ENCODE results near the gene LRRC3. TPM values are rescaled to one million over a fixed set of nuclear protein-coding genes. Genes with fewer than 3 reads are reported as not detected.

LRRC3 gene
- total RNA-seq, 4 donors from 2014 or later = 0.78 to 0.92 (median 0.85) TPM

GRCh38 chr21:44471996-44472395 is 16.7 kb downstream of the LRRC3 start:
- Histone ChIP-seq H3K9me3 (no peaks in the 10 kb centered on the region), H3K36me3 (no peaks in the 10 kb centered on the region), H3K4me3 (replicated peaks in 1 of 3) (no peak overlapping the region), H3K4me1 (peaks cover 0 to 5% of the 10 kb centered on the region in 2 donors), H3K27ac (no peak overlapping the region), H3K27me3 (no peaks in the 10 kb centered on the region)
- no peak for DNase-seq
- TF ChIP-seq CTCF (IDR thresholded peaks at IDR 0.05) = no peak
- TF ChIP-seq POLR2A (IDR thresholded peaks at IDR 0.05) = no peak
- WGBS, 2 donors = 87 to 91% methylated on average over 6 of the region's 6 CpGs
- intact Hi-C loops (cut with DNase I) = no loop called here

GRCh38 chr21:44473915-44474555 is 18.7 kb downstream of the LRRC3 start:
- Histone ChIP-seq H3K27me3 (no peaks in the 10 kb centered on the region), H3K4me1 (peaks cover 0 to 5% of the 10 kb centered on the region in 2 donors), H3K27ac (no peak overlapping the region), H3K36me3 (no peaks in the 10 kb centered on the region), H3K9me3 (no peaks in the 10 kb centered on the region), H3K4me3 (replicated peaks in 1 of 3) (no peak overlapping the region)
- intact Hi-C loops (cut with DNase I) = no loop called here
- TF ChIP-seq CTCF (IDR thresholded peaks at IDR 0.05) (no peak), POLR2A (IDR thresholded peaks at IDR 0.05) (no peak)
- no peak for DNase-seq
- WGBS, 2 donors = 94 to 95% methylated on average over 18 to 19 of the region's 19 CpGs

GRCh38 chr21:44475266-44475845 is 20.0 kb downstream of the LRRC3 start:
- intact Hi-C loops (cut with DNase I) = no loop called here
- 40 to 56% methylated on average over 17 of the region's 17 CpGs for WGBS, 2 donors
- TF ChIP-seq POLR2A (IDR thresholded peaks at IDR 0.05) (no peak), CTCF (IDR thresholded peaks at IDR 0.05) (no peak)
- Histone ChIP-seq H3K36me3 (no peaks in the 10 kb centered on the region), H3K4me3 (replicated peaks in 1 of 3) (no peak overlapping the region), H3K9me3 (no peaks in the 10 kb centered on the region), H3K27ac (peak overlapping the region in 1 of 3 donors; percentile 25), H3K4me1 (peaks cover 0 to 5% of the 10 kb centered on the region in 2 donors), H3K27me3 (no peaks in the 10 kb centered on the region)
- peak; percentile 62 to 75 for DNase-seq

GRCh38 chr21:44477131-44477530 is 21.8 kb downstream of the LRRC3 start:
- H3K27ac ChIP-seq = no peak overlapping the region
- TF ChIP-seq CTCF (IDR thresholded peaks at IDR 0.05) (no peak), POLR2A (IDR thresholded peaks at IDR 0.05) (no peak)
- DNase-seq = no peak
- WGBS, 2 donors = 81 to 90% methylated on average over 8 of the region's 8 CpGs
- H3K4me3 ChIP-seq (replicated peaks in 1 of 3) = no peak overlapping the region
- H3K9me3 ChIP-seq = no peaks in the 10 kb centered on the region
- no peaks in the 10 kb centered on the region for H3K36me3 ChIP-seq
- no peaks in the 10 kb centered on the region for H3K27me3 ChIP-seq
- intact Hi-C loops (cut with DNase I) = no loop called here
- H3K4me1 ChIP-seq = peaks cover 0 to 5% of the 10 kb centered on the region in 2 donors

GRCh38 chr21:44477712-44478111 is 22.4 kb downstream of the LRRC3 start:
- no peak for DNase-seq
- no peak overlapping the region for H3K4me3 ChIP-seq (replicated peaks in 1 of 3)
- H3K27me3 ChIP-seq = no peaks in the 10 kb centered on the region
- no peak for TF ChIP-seq POLR2A (IDR thresholded peaks at IDR 0.05)
- no peak for TF ChIP-seq CTCF (IDR thresholded peaks at IDR 0.05)
- no peaks in the 10 kb centered on the region for H3K36me3 ChIP-seq
- no peaks in the 10 kb centered on the region for H3K9me3 ChIP-seq
- H3K4me1 ChIP-seq = peaks cover 0 to 5% of the 10 kb centered on the region in 2 donors
- intact Hi-C loops (cut with DNase I) = no loop called here
- 57 to 72% methylated on average over 7 of the region's 7 CpGs for WGBS, 2 donors
- no peak overlapping the region for H3K27ac ChIP-seq
